Measurements from ENCODE around the gene MALAT1.
A peak's percentile ranks its signal among the peaks of the same experiment; 100 is the strongest.

Gene MALAT1

DNA sequence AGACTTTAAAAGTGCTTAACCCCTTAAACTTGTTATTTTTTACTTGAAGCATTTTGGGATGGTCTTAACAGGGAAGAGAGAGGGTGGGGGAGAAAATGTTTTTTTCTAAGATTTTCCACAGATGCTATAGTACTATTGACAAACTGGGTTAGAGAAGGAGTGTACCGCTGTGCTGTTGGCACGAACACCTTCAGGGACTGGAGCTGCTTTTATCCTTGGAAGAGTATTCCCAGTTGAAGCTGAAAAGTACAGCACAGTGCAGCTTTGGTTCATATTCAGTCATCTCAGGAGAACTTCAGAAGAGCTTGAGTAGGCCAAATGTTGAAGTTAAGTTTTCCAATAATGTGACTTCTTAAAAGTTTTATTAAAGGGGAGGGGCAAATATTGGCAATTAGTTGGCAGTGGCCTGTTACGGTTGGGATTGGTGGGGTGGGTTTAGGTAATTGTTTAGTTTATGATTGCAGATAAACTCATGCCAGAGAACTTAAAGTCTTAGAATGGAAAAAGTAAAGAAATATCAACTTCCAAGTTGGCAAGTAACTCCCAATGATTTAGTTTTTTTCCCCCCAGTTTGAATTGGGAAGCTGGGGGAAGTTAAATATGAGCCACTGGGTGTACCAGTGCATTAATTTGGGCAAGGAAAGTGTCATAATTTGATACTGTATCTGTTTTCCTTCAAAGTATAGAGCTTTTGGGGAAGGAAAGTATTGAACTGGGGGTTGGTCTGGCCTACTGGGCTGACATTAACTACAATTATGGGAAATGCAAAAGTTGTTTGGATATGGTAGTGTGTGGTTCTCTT, 2.8 kb downstream of the MALAT1 start (continued):
- TF ChIP-seq TSHZ2 (CRISPR knock-in tag; IDR thresholded peaks at IDR 0.05) (no peak), ARNTL (CRISPR knock-in tag; IDR thresholded peaks at IDR 0.05; ENCODE audit: borderline replicate concordance, low read depth) (no peak), CSDC2 (CRISPR knock-in tag; IDR thresholded peaks at IDR 0.05) (0 out of 2 replicates have a peak, but pooled peaks have one; percentile 34), OSR1 (CRISPR knock-in tag; IDR thresholded peaks at IDR 0.05) (no peak)

DNA sequence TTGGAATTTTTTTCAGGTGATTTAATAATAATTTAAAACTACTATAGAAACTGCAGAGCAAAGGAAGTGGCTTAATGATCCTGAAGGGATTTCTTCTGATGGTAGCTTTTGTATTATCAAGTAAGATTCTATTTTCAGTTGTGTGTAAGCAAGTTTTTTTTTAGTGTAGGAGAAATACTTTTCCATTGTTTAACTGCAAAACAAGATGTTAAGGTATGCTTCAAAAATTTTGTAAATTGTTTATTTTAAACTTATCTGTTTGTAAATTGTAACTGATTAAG, 3.4 kb downstream of the MALAT1 start:
- no peak for ATAC-seq

DNA sequence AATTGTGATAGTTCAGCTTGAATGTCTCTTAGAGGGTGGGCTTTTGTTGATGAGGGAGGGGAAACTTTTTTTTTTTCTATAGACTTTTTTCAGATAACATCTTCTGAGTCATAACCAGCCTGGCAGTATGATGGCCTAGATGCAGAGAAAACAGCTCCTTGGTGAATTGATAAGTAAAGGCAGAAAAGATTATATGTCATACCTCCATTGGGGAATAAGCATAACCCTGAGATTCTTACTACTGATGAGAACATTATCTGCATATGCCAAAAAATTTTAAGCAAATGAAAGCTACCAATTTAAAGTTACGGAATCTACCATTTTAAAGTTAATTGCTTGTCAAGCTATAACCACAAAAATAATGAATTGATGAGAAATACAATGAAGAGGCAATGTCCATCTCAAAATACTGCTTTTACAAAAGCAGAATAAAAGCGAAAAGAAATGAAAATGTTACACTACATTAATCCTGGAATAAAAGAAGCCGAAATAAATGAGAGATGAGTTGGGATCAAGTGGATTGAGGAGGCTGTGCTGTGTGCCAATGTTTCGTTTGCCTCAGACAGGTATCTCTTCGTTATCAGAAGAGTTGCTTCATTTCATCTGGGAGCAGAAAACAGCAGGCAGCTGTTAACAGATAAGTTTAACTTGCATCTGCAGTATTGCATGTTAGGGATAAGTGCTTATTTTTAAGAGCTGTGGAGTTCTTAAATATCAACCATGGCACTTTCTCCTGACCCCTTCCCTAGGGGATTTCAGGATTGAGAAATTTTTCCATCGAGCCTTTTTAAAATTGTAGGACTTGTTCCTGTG, 3.9 kb downstream of the MALAT1 start:
- no peak for ATAC-seq
- no peak for TF ChIP-seq TSHZ2 (CRISPR knock-in tag; IDR thresholded peaks at IDR 0.05)
- TF ChIP-seq ISL1 (CRISPR knock-in tag; IDR thresholded peaks at IDR 0.05) = no peak
- TF ChIP-seq ARNTL (CRISPR knock-in tag; IDR thresholded peaks at IDR 0.05; ENCODE audit: borderline replicate concordance, low read depth) = no peak
- no peak for TF ChIP-seq ZNF565 (CRISPR knock-in tag; conservative IDR thresholded peaks at IDR 0.05; ENCODE audit: low read depth)
- no peak; the same call in none of the 2 replicates for TF ChIP-seq CREB5 (CRISPR knock-in tag; IDR thresholded peaks at IDR 0.05; ENCODE audit: low read depth)
- peak; percentile 90; the same call in 1 of the 2 replicates for TF ChIP-seq GLIS3 (CRISPR knock-in tag; IDR thresholded peaks at IDR 0.05)
- no peak for TF ChIP-seq CSRNP3 (CRISPR knock-in tag; IDR thresholded peaks at IDR 0.05)
- no peak for TF ChIP-seq PPARA (CRISPR knock-in tag; IDR thresholded peaks at IDR 0.05; ENCODE audit: borderline replicate concordance)
- no peak for TF ChIP-seq SNAI2 (CRISPR knock-in tag; IDR thresholded peaks at IDR 0.05)
- no peak; the same call in 1 of the 2 replicates for TF ChIP-seq PATZ1 (CRISPR knock-in tag; IDR thresholded peaks at IDR 0.05; ENCODE audit: borderline replicate concordance)
- TF ChIP-seq TOX (CRISPR knock-in tag; IDR thresholded peaks at IDR 0.05; ENCODE audit: borderline replicate concordance) = peak; percentile 10

More for the DNA sequence above, 3.4 kb downstream of the MALAT1 start:
- TF ChIP-seq RARB (CRISPR knock-in tag; IDR thresholded peaks at IDR 0.05) (no peak), SNAI2 (CRISPR knock-in tag; IDR thresholded peaks at IDR 0.05) (no peak), TOX (CRISPR knock-in tag; IDR thresholded peaks at IDR 0.05; ENCODE audit: borderline replicate concordance) (no peak), OSR1 (CRISPR knock-in tag; IDR thresholded peaks at IDR 0.05) (no peak), ZNF70 (CRISPR knock-in tag; IDR thresholded peaks at IDR 0.05) (no peak), CREB5 (CRISPR knock-in tag; IDR thresholded peaks at IDR 0.05; ENCODE audit: low read depth) (no peak), ZNF565 (CRISPR knock-in tag; conservative IDR thresholded peaks at IDR 0.05; ENCODE audit: low read depth) (no peak), ZC3H10 (CRISPR knock-in tag; IDR thresholded peaks at IDR 0.05) (no peak; the same call in 1 of the 2 replicates), GLIS3 (CRISPR knock-in tag; IDR thresholded peaks at IDR 0.05) (no peak), PPARA (CRISPR knock-in tag; IDR thresholded peaks at IDR 0.05; ENCODE audit: borderline replicate concordance) (no peak), ZNF8 (CRISPR knock-in tag; IDR thresholded peaks at IDR 0.05) (no peak), CSRNP3 (CRISPR knock-in tag; IDR thresholded peaks at IDR 0.05) (no peak), ZFP3 (CRISPR knock-in tag; IDR thresholded peaks at IDR 0.05) (no peak), TCF4 (CRISPR knock-in tag; IDR thresholded peaks at IDR 0.05; ENCODE audit: borderline replicate concordance) (no peak)

Data from SK-N-SH treated with all-trans-retinoic acid at 6 μM for 48 hours (cell line).